HG02870 (cell line): ENCODE measurements around the gene MMP1.

Experiments
- ATAC-seq: cut with Tn5 transposase; IDR thresholded peaks from one replicate; pipeline ENCODE4 v1.9.1; 2021; ENCODE audit warnings: mild to moderate bottlenecking, moderate library complexity; ENCODE audit not compliant: unreplicated experiment

The MMP1 gene

GRCh38 chr11:102798012-102798746 is at the start of gene MMP1:
Gene MMP1 (minus strand): TSS chr11:102798160. CDS start chr11:102798092, 68 bp downstream.
- ATAC-seq, result no peak

GRCh38 chr11:102846292-102846691 is 48.3 kb upstream of the MMP1 start:
- no peak for ATAC-seq

- ATAC-seq, result no peak
Observed at GRCh38 chr11:102843489-102843888, 45.5 kb upstream of the MMP1 start, which contains the start of gene MMP3. Gene MMP3 (minus strand): TSS chr11:102843609. CDS start chr11:102843546, 63 bp downstream.

- ATAC-seq, result no peak
Observed at GRCh38 chr11:102842930-102843329, 45.0 kb upstream of the MMP1 start.

- no peak for ATAC-seq
Observed at GRCh38 chr11:102840018-102840417, 42.1 kb upstream of the MMP1 start.

GRCh38 chr11:102837646-102838045 is 39.7 kb upstream of the MMP1 start:
- no peak for ATAC-seq

GRCh38 chr11:102837156-102837555 is 39.2 kb upstream of the MMP1 start:
- ATAC-seq, result no peak

- ATAC-seq, result no peak
Observed at GRCh38 chr11:102836290-102836875, 38.4 kb upstream of the MMP1 start.

- ATAC-seq, result no peak
Observed at GRCh38 chr11:102833731-102834130, 35.8 kb upstream of the MMP1 start.

- ATAC-seq, result no peak
Observed at GRCh38 chr11:102832612-102833011, 34.7 kb upstream of the MMP1 start.

GRCh38 chr11:102831489-102832440 is 33.8 kb upstream of the MMP1 start:
- ATAC-seq, result no peak

GRCh38 chr11:102831128-102831488 is 33.1 kb upstream of the MMP1 start:
- no peak for ATAC-seq

GRCh38 chr11:102830001-102830727 is 32.2 kb upstream of the MMP1 start:
- no peak for ATAC-seq

GRCh38 chr11:102829316-102830000 is 31.5 kb upstream of the MMP1 start:
- no peak for ATAC-seq

- ATAC-seq, result no peak
Observed at GRCh38 chr11:102824556-102824955, 26.6 kb upstream of the MMP1 start.

GRCh38 chr11:102819491-102819890 is 21.5 kb upstream of the MMP1 start:
- ATAC-seq, result no peak

GRCh38 chr11:102813484-102813883 is 15.5 kb upstream of the MMP1 start:
- no peak for ATAC-seq

GRCh38 chr11:102812188-102812587 is 14.2 kb upstream of the MMP1 start:
- ATAC-seq, result no peak

- ATAC-seq, result no peak
Observed at GRCh38 chr11:102810950-102811660, 13.1 kb upstream of the MMP1 start.

GRCh38 chr11:102809971-102810370 is 12.0 kb upstream of the MMP1 start:
- no peak for ATAC-seq
